GM21423 (cell line): Measurements from ENCODE around the gene BBC3.

Experiments used
- ATAC-seq: cut with Tn5 transposase; IDR thresholded peaks from one replicate; pipeline ENCODE4 v1.9.1; 2021; ENCODE audit warnings: mild to moderate bottlenecking, moderate library complexity; ENCODE audit not compliant: unreplicated experiment

BBC3 gene

GRCh38 chr19:47232422-47233211, 1.6 kb upstream of the BBC3 start:
- ATAC-seq = no peak

GRCh38 chr19:47231215-47232054, 436 bp upstream of the BBC3 start:
- ATAC-seq = peak; percentile 31

- ATAC-seq = peak; percentile 17
Observed at GRCh38 chr19:47230054-47230920, 712 bp downstream of the BBC3 start.

- ATAC-seq = no peak
Observed at GRCh38 chr19:47229676-47230053, 1.3 kb downstream of the BBC3 start.

GRCh38 chr19:47228937-47229675, 1.9 kb downstream of the BBC3 start:
- no peak for ATAC-seq

GRCh38 chr19:47228168-47228936, 2.6 kb downstream of the BBC3 start:
- ATAC-seq = no peak

GRCh38 chr19:47227352-47228167, 3.4 kb downstream of the BBC3 start:
- no peak for ATAC-seq

- ATAC-seq = peak; percentile 26
Observed at GRCh38 chr19:47226426-47227351, 4.3 kb downstream of the BBC3 start.

GRCh38 chr19:47225746-47226425, 5.1 kb downstream of the BBC3 start:
- peak; percentile 39 for ATAC-seq

- ATAC-seq = no peak
Observed at GRCh38 chr19:47221890-47222289, 9.1 kb downstream of the BBC3 start.

GRCh38 chr19:47221080-47221841, 9.7 kb downstream of the BBC3 start:
- no peak for ATAC-seq

- no peak for ATAC-seq
Observed at GRCh38 chr19:47215581-47215980, 15.4 kb downstream of the BBC3 start.

GRCh38 chr19:47210689-47211316, 20.2 kb downstream of the BBC3 start:
- ATAC-seq = no peak

GRCh38 chr19:47210180-47210490, 20.9 kb downstream of the BBC3 start:
- no peak for ATAC-seq

GRCh38 chr19:47209319-47210179, 21.4 kb downstream of the BBC3 start:
- no peak for ATAC-seq
